ENCODE data around the gene GNG2.

- TF ChIP-seq CTCF (IDR thresholded peaks at IDR 0.05 in 2 of 3, conservative IDR thresholded peaks at IDR 0.05 in 1 of 3; ENCODE audit: control insufficient read depth in 2 of 3, extremely low read depth in 1 of 3, insufficient read depth in 1 of 3, low read depth in 3 of 3, low read length in 3 of 3) = no peak
- no peak for TF ChIP-seq SIN3A (IDR thresholded peaks at IDR 0.05; ENCODE audit: low read depth, low read length)
- TF ChIP-seq SUZ12 (IDR thresholded peaks at IDR 0.05; ENCODE audit: unreplicated experiment) = no peak
- TF ChIP-seq ZNF384 (IDR thresholded peaks at IDR 0.05; ENCODE audit: borderline replicate concordance, low read depth, low read length) = no peak
- no peak for TF ChIP-seq HDAC6 (IDR thresholded peaks at IDR 0.05; ENCODE audit: unreplicated experiment)
- no peak for TF ChIP-seq EP300 (IDR thresholded peaks at IDR 0.05; ENCODE audit: borderline replicate concordance in 1 of 2, control insufficient read depth in 1 of 2, low read depth in 2 of 2, low read length in 2 of 2)
- TF ChIP-seq RELA (IDR thresholded peaks at IDR 0.05; ENCODE audit: borderline replicate concordance, partially characterized antibody) = no peak
Measured at GRCh38 chr14:51883232-51883631, 22.8 kb downstream of the GNG2 start.
